B cell (primary cell): ENCODE measurements around the gene PIGBOS1.

Source experiments
- EZH2 ChIP-seq: IDR thresholded peaks from 2 replicates; pipeline ENCODE4 v1.6.1; 2012; ENCODE audit warnings: borderline replicate concordance, low read depth, mild to moderate bottlenecking, moderate library complexity, low read length; ENCODE audit not compliant: insufficient read depth, poor library complexity, severe bottlenecking
- TF ChIP-seq, protein P1 (sequence below): fragments of 200-600 bp; IDR thresholded peaks from one replicate; pipeline ENCODE4 v1.8.0; 2022; ENCODE audit warnings: antibody characterized with exemption, mild to moderate bottlenecking

DNA sequence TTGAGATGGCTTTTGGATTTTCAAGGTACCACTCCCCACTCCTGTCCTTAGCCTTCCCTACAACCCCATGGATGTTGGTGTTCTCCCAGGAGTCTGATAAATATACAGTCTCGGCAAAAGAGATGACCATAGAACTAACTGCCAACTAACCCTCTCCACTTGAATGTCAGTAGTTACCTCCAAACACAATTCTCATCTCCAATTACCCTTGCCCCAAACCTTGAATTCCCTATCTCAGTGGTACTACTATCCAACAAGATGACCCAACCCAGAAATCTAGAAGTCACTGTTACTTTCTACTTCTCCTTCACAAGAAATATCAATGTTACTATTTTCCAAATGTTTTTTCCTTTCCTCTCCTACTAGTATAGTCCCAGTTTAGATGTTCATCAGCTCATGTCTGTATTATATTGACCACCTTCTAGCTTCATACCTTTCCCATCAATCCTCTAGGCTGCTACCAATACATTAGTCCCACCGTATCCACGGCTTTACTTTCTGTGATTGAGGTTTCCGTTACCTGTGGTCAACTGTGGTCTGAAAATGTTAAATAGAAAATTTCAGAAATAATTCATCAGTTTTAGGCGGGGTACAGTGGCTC, 38.2 kb upstream of the PIGBOS1 start:
- TF ChIP-seq, protein P1, sequence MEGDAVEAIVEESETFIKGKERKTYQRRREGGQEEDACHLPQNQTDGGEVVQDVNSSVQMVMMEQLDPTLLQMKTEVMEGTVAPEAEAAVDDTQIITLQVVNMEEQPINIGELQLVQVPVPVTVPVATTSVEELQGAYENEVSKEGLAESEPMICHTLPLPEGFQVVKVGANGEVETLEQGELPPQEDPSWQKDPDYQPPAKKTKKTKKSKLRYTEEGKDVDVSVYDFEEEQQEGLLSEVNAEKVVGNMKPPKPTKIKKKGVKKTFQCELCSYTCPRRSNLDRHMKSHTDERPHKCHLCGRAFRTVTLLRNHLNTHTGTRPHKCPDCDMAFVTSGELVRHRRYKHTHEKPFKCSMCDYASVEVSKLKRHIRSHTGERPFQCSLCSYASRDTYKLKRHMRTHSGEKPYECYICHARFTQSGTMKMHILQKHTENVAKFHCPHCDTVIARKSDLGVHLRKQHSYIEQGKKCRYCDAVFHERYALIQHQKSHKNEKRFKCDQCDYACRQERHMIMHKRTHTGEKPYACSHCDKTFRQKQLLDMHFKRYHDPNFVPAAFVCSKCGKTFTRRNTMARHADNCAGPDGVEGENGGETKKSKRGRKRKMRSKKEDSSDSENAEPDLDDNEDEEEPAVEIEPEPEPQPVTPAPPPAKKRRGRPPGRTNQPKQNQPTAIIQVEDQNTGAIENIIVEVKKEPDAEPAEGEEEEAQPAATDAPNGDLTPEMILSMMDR: no peak
- TF ChIP-seq EZH2: no peak
